GM23248 (cell line): ENCODE measurements around the gene C17orf58.
"Not testable (repeated sequence)": the region's sequence is repeated elsewhere in the genome, so short reads cannot be mapped to it uniquely, and the experiment has no call there.

Experiments
- EZH2 ChIP-seq: fragments of 200-600 bp; sonication (generic); IDR thresholded peaks from 2 replicates; pipeline ENCODE4 v1.6.1; 2018; ENCODE audit warnings: antibody characterized with exemption, mild to moderate bottlenecking; ENCODE audit not compliant: insufficient read depth, poor library complexity, severe bottlenecking
- EZH2phosphoT487 ChIP-seq: fragments of 200-600 bp; sonication (generic); IDR thresholded peaks from 2 replicates; pipeline ENCODE4 v1.6.1; 2018; ENCODE audit warnings: antibody characterized with exemption, moderate library complexity, mild to moderate bottlenecking, low read depth; ENCODE audit not compliant: insufficient read depth

- not testable (repeated sequence) for TF ChIP-seq EZH2, EZH2phosphoT487
Observed at GRCh38 chr17:68018493-68018892, 22.2 kb upstream of the C17orf58 start.
